Adipose tissue (tissue), 3 donors: ENCODE measurements around the gene DPH3. TPM values are rescaled to one million over a fixed set of nuclear protein-coding genes. Genes with fewer than 3 reads are reported as not detected.

ENCODE experiments used
- H3K27ac ChIP-seq: one replicate; pipeline ENCODE4 v1.5.1; 2013; ENCODE audit warnings: low read depth, low read length
- WGBS, 3 donors: extraction: QIAGEN DNeasy Blood & Tissue Kit; methylation state at CpG; one replicate each; pipeline ENCODE4 v1.1.7; 2013; 5-methylcytosine and 5-hydroxymethylcytosine counted together
- polyA plus RNA-seq, 3 donors: library from polyadenylated mRNA; stranded (reverse); fragments of 200-250 nt; gene quantifications; one replicate each; pipeline ENCODE4 v1.2.3, GENCODE V29; 2013
- donor health status: healthy with polysubstance abuse.
- donor health status: Bipolar disorder and iron deficiency.
- donor health status: healthy.

Gene DPH3
- polyA plus RNA-seq, 3 donors: 5.3 to 27.3 (median 16.0) TPM

DNA sequence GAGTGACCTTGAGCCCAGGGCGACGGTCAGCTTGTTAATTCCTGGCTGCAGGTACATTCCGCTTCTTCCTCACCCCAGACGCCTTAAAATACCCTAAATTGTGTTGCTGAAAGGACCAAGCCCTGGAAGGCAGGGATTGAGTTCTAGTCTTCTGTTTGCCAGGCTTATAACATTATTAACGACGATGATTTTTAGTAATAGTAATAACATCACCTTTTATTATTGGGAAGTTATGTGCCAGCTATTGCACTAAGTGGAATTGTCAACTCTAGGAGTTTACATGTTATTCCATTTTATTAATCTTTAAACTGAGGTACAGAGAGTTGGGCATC, 678 bp upstream of the DPH3 start:
- peak overlapping the region; percentile 84 for H3K27ac ChIP-seq
- WGBS, 3 donors: 0 to 2% (median 1%) methylated on average over 6 of the region's 6 CpGs

DNA sequence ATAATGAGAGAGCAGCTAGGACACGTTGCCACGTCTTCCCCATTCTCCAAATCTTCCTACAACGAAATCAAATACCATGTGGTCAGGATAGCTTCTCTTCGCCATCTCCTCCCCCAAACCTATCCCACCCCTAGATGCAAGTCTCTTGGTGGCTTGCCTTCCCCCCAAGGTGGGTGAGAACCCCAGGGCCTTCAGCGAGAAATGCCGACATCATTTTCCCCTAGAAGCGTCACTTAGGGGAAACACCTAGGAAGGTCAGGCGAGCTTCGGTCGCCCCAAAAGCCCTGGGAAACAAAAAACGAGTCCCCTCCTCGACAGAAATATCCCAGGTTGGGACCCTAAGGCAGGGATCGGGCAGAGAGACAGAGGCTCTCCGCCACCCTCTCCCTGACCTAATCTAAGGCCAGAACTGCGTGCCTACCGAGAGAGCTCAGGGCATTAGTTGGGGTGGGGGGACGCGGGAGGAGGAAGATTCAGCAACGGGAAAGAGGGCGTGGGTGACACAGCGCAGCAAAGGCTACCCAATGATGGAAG, 502 bp downstream of the DPH3 start:
- WGBS, 3 donors: 0 to 1% (median 1%) methylated on average over 21 of the region's 21 CpGs
- peak overlapping the region; percentile 68 for H3K27ac ChIP-seq

DNA sequence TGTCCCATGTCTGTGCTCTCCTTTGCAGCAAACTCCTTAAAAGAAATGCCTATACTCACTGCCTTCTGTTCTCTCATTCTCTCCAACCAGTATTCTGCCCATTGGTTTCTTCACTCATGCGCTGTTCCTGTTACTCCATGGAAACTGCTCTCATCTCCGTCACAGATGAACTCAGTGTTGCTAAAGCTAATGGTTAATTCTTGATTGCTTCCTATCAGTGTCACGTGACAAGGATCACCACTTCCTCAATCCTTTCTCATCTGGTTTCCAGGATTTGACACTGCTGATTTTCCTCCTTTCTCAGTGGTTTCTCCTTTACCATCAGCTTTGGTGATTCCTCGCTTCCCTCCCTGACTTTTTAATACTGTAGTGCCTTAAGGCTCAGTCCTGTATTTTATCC, 2.6 kb downstream of the DPH3 start:
- 62 to 75% (median 64%) methylated on average over 4 of the region's 4 CpGs for WGBS, 3 donors
- no peak overlapping the region for H3K27ac ChIP-seq

DNA sequence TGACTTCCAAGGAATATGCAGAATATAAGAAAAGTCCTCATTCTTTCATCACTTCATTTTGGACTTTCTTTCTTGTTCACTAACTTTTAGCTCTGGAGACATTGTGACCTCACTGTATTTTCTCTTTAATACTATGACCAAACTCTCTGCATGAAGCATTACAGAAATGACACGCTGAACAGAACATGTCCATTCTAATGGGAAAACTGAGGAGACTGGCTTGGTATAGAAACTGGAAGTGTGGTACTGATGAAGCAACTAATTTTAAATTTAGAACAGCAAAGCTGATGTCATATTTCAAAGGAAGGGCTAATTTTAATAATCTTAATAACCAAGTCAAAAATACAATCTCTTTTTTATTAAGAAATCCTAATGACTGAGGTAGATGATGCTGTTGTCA, 4.7 kb downstream of the DPH3 start:
- H3K27ac ChIP-seq: no peak overlapping the region
- WGBS, 3 donors: 84 to 91% (median 89%) methylated on average over 1 of the region's 1 CpG

DNA sequence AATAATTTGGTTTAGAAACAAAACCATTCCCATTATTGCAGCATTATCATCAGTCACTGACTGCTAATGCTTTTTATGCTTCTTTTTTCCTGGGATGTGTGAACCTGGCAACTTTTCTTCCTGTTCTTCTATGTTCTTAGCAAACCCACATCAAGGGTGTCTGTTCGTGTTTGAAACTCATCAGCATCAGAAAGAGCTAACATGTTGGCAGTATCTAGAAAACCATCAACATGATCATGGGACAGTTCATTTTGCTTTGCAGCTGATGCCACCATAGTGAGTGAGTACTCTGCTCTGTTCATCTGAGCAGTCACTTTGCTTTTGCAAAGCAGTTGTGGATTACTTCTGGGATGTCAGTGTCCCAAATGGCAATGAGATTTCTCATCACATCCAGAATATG, 5.9 kb downstream of the DPH3 start:
- no peak overlapping the region for H3K27ac ChIP-seq
- 83 to 88% (median 86%) methylated on average over 1 of the region's 1 CpG for WGBS, 3 donors

DNA sequence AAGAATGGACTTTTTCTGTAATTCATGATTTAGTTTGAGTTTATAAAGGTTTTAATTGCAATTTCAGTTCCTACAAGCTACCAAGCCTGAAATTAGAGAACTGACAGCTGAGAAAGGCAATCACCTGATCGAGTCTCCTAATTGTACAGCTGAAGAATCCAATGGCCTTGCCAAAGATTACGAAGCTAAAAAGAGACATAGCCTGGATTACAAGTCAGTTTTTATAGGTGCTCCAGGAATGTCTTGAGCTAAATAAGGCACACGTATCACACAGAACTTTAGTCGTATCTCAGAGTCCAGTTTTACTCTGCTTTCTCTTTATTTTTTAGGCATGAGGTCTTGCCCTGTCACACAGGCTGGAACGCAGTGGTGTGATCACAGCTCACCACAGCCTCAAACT, 6.6 kb downstream of the DPH3 start:
- WGBS, 3 donors: 70 to 90% (median 80%) methylated on average over 5 of the region's 5 CpGs
- no peak overlapping the region for H3K27ac ChIP-seq

DNA sequence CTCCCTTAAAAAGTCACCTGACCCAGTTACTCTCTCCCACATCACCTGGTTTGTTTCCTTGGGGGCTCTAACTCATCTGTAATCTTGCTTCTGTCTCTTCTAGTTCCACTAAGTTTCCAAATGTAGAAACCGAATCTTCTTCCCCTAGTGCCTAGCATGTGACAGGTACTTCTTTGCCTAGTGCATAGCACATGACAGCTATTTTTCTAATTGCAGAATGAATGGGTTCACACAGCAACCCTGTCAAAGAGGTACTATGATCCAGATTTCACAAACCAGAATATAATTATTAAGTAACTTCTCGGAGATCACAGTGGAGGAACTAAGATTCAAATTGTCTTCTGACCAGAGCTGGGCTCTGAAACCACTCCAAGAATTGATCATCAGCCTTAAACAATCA, 7.4 kb downstream of the DPH3 start:
- WGBS, 3 donors: 73 to 77% (median 76%) methylated on average over 2 of the region's 2 CpGs

DNA sequence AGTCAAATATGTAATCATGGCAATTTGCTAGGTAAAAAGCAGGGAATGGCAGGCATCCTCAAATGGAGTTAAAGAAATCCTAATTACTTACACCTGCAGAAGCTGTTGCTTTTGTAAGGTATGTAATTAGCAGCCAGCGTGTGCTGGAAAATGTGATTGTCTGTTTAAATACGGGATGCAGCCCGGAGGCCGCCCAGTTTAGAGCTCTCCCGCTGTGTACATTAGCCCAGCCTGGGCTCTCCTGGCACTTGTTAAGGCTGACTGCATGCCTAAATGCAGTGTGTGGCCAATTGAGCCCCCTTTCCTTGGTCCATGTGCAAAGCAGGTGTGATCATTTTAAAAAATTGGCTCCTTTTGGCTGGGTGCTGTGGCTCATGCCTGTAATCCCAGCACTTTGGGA, 9.0 kb downstream of the DPH3 start:
- H3K27ac ChIP-seq: no peak overlapping the region
- 82 to 94% (median 90%) methylated on average over 5 of the region's 5 CpGs for WGBS, 3 donors

More for the DNA sequence above, 7.4 kb downstream of the DPH3 start:
- H3K27ac ChIP-seq: no peak overlapping the region

DNA sequence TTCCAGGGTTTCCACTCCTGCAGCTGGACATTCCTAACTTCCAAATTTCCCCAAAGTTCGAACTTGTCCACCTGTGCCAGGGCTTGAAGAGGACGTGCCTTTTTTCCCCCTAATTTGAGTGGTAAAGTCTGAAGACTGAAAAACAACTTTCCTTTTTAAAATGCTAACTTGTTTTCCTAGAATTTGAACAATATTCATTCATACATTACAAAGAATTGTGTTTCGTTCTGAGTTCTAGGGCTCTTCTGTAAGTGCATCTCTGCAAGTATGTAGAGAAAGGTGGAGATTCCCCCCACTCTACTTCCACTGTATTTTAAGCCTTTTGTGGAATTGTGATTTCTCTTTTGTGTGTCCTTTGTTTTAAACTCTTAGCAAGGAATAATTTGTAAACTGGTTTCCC, 9.4 kb downstream of the DPH3 start:
- WGBS, 3 donors: 74 to 90% (median 87%) methylated on average over 3 of the region's 3 CpGs
- H3K27ac ChIP-seq: no peak overlapping the region

DNA sequence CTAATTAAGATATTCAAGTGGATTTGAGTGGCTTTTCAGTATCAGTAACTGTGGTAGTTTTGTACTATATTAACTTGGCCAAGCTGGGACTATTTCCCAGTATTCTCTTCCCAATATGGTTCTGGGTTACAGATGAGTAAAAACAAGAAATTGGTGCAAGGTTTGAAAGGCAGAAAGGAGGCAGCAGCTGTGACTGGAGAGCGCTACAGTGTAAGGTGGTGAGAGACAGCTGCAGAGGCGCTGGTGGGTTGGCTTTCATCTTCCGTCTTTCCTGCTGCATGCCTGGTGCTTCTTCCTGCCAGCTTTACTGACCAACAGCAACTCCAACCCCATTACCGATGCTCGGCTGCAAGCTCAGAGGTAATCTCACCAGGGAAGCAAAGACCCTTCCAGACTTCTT, 9.8 kb downstream of the DPH3 start:
- no peak overlapping the region for H3K27ac ChIP-seq
- WGBS, 3 donors: 75 to 78% (median 78%) methylated on average over 5 of the region's 5 CpGs

DNA sequence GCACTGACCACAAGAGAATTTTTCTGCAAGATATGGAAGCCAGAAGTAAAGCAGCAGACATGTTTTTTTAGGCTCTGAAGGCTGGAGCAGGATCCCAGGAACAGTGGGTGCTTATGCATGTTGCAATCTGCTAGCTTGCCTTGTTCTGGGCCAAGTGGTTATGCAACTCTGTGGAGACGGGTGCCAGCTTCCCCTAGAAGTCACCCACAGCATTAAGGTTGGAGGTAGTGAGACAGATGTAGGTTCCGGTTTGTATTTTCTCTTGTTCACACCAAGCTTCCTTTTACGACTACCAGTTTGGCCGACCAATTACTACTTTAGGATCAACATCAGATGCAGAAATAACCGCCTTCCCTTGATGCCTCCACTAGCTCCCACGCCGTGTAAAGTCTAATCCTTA, 11.1 kb downstream of the DPH3 start:
- WGBS, 3 donors: 55 to 86% (median 59%) methylated on average over 7 of the region's 7 CpGs
- H3K27ac ChIP-seq: no peak overlapping the region

DNA sequence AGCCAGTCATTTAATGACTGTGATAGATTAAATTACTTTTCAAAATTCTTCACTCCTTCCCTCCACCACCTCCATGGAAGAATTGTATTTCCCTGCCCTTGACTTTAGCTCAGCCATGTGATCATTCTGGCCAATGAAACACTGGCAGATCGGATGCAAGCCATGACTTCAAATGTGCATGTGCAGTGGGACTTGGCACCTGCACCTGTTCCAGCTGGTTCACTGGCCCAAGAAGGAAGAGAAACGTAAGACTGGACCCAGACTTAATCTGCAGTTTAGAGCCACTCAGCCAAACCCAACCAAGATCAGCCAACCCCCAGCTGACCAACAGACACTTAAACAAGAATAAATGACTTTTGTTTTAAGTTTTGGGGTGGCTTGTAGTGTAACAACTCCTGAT, 11.8 kb downstream of the DPH3 start:
- WGBS, 3 donors: 66 to 83% (median 83%) methylated on average over 2 of the region's 2 CpGs
- no peak overlapping the region for H3K27ac ChIP-seq

DNA sequence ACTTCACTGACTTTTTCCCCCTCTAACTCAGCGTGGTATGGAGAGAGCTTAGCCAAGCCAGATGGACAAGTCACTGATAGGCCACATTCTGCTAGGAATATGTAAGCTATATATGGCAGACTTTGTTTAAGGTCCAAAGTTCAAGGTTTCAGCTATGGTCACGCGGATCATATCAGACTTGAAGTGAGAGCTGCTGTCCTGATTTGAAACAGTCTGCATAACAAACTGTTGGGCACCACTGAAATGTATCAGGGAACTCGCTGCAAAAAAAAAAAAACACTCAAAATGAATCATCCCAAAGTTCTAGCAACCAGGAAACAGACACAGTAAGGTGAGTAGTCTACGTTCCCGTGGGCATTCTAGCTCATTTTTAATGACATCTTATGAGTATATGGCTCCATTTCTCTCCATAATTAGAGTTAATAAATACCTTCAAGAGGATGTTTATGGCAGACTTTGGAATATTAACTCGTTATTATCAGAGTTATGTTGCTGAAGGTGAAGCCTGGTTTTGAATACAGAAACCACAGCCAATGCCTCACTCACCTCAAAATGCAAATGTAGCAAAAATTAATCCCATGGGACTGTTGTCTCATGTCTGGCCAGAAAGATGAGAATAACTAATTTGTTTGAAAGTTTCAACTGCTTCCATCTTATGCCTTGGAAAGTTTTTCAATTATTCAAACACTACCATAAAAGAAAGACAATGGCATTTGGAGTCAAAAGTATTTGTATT, 12.3 kb downstream of the DPH3 start:
- 20 to 73% (median 66%) methylated on average over 7 of the region's 7 CpGs for WGBS, 3 donors
- H3K27ac ChIP-seq: no peak overlapping the region

DNA sequence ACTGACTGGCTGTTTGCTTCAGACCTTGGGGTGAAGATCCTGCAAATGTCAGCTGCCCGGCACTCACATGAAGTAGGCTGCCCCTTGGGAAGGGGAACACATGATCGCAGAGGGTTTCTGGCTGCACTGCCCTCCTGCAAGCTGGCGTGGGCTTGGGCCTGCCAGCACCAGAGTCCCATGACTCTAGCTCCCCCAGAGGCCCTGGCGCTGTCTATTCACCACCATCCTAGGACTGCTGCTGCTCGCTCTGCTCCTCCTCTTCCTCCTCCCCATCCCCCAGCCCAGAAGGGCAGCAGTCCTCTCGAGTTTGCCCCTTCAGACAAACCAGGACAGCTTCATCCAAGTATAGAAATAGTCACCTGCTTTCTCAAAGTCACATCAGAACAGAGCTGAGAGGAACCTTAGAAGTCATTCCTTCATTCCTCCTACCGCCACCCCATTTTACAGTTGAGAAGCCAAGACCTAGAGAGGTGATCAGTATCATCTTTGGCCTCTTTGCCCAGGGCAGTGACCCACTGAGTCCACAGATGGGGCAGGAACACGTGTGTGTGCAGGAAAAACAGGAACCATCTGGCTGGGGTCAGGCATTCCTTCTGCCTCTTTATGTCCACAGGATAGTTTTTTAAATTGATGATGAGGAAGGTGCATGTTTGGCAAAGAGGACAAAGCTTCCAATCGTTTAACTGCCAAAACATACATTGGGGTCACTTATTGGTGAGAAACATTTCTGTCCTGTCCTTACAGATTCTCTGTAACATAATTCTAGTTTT, 13.2 kb downstream of the DPH3 start:
- H3K27ac ChIP-seq: no peak overlapping the region
- 55 to 80% (median 66%) methylated on average over 9 of the region's 9 CpGs for WGBS, 3 donors

DNA sequence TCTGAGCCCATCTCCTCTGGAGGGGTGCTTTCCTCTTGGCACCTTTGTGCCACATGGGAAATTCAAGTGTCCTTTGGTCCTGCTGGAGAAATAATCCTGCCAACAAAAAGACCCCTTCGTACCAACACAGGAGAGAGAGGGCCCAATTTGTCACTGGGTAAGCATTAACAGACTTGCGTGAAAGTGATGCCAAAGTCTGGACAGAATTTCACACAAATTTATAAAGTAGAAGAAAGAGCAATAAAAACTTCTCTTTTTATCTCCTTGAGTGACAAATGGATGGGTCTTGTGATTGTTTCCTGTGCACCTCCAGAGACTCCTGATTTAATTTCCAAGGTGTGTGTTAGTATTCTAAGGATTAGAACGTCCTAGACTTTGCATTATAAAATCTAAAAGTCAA, 14.9 kb downstream of the DPH3 start:
- WGBS, 3 donors: 67 to 79% (median 74%) methylated on average over 3 of the region's 3 CpGs
- no peak overlapping the region for H3K27ac ChIP-seq

DNA sequence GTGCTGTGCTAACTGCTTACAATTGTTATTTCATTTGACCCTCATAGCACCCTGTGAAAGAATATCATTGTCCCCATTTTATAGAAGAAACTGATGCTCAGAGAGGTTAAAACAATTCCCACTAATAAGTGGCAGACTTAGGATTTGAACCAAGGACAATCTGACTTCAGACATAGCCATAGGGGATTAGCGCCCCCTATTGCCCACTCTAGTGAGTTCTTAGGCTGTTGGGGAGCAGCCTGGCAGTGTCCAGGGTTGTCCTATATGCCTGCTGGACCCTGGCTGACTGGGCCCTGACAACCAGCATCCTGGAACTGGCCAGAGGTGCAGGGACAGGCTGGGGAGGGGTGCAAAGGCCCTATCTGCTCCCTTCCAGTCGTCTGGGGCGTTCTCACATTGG, 15.4 kb downstream of the DPH3 start:
- WGBS, 3 donors: 30 to 58% (median 48%) methylated on average over 3 of the region's 3 CpGs
- H3K27ac ChIP-seq: no peak overlapping the region

DNA sequence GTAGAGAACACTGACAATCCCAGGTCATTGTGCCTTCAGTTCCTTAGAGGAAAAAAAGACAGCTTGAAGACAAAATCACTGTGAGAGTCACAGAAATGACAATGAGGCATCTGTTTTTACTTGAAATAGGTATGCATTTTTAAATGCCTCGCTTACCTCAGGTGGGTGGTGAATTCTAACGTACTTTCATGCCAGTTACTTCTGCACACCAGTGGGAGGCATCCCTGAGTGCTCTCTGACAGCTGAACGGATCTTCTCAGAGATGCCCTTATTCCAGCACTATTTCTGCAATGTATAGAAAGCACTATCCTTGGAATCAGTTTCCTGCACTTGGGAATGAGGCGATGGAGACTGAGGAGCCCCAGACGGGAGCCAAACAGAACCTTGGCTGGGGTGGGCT, 16.2 kb downstream of the DPH3 start:
- no peak overlapping the region for H3K27ac ChIP-seq
- WGBS, 3 donors: 80 to 87% (median 83%) methylated on average over 5 of the region's 5 CpGs

DNA sequence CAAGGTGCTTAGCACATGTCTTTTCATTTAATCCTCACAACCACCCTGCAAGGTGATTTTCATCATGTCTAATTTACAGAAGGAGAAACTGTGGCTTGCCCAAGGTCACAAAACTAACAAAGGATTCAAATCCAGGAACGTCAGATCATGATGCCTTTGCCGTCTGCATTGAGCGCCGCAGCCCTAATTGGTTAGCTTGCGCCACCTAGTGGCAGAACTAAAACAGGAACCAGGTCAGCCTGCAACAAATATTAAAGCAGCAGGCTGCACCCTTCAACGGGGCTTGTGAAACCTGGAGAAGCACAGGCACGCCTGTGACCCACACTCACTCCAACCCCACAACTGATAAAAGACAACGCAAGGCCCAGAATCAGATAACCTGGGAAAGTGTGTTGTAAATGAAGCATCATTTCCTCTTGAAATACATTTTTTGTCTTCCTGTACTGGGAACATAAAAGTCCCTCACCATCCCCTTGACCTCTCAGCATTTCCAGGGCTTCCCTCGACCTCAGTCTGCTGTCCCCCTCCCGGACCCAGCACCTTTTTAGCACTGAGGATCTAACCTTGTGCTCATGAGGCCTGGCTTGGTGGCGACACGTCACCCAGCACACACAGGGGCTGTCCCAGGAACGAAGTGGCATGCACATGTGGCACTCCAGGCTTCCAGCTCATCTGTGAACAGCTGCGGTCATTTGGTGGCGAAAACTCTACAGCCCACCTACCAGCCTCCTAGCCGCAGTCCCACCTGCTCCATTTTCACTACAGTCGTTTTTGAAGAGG, 17.3 kb downstream of the DPH3 start:
- 30 to 33% (median 32%) methylated on average over 17 of the region's 17 CpGs for WGBS, 3 donors
- H3K27ac ChIP-seq: no peak overlapping the region

DNA sequence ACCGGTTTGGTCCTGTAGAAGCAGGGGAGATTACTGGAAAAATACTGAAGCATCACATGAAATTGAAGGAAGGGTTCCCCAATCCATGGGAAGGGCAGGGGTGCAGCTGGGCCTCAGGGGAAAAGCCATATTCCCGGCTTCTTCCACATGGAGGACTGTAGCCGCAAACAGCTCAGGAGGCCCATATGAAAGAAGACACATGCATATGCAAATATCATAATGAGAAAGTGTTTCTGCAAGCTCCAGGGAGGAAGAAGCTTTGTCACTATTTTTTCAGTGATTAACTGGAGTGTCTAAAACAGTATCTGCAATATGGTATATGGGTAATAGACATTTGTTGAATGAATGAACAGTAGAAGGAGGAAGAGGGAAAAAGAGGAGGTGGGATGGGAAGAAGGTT, 19.1 kb downstream of the DPH3 start:
- WGBS, 3 donors: 93 to 97% (median 95%) methylated on average over 3 of the region's 3 CpGs

More for the DNA sequence above, 19.1 kb downstream of the DPH3 start:
- H3K27ac ChIP-seq: no peak overlapping the region
